HFF-Myc (cell line): ENCODE results near the gene ATP2B1.

Experiments
- DNase-seq: peaks from one replicate; pipeline ENCODE4 v3.0.0-alpha.2; 2011; ENCODE audit warnings: low read depth; ENCODE audit errors: extremely low read depth
- H3K4me3 ChIP-seq: replicated peaks from 2 replicates; pipeline ENCODE4 v1.5.1; 2011; ENCODE audit warnings: low read depth, mild to moderate bottlenecking, control low read depth, low read length
- CTCF ChIP-seq: IDR thresholded peaks from 2 replicates; pipeline ENCODE4 v1.5.1; 2012; ENCODE audit warnings: mild to moderate bottlenecking, low read depth, low read length, control low read depth; ENCODE audit errors: missing control alignments

The ATP2B1 gene

GRCh38 chr12:89695100-89695499, 13.5 kb downstream of the ATP2B1 start:
- TF ChIP-seq CTCF, result no peak
- no peak for DNase-seq
- no peak overlapping the region for H3K4me3 ChIP-seq

GRCh38 chr12:89694542-89694941, 14.1 kb downstream of the ATP2B1 start:
- no peak for DNase-seq
- no peak for TF ChIP-seq CTCF
- H3K4me3 ChIP-seq, result no peak overlapping the region

- no peak for DNase-seq
- H3K4me3 ChIP-seq, result no peak overlapping the region
- TF ChIP-seq CTCF, result no peak
Measured at GRCh38 chr12:89693639-89694202, 14.9 kb downstream of the ATP2B1 start.

GRCh38 chr12:89692439-89692838, 16.2 kb downstream of the ATP2B1 start:
- TF ChIP-seq CTCF, result no peak
- no peak overlapping the region for H3K4me3 ChIP-seq
- no peak for DNase-seq

- DNase-seq, result no peak
- H3K4me3 ChIP-seq, result no peak overlapping the region
- no peak for TF ChIP-seq CTCF
Measured at GRCh38 chr12:89691659-89692058, 17.0 kb downstream of the ATP2B1 start.

- DNase-seq, result no peak
- no peak overlapping the region for H3K4me3 ChIP-seq
- no peak for TF ChIP-seq CTCF
Measured at GRCh38 chr12:89690925-89691324, 17.7 kb downstream of the ATP2B1 start.

- H3K4me3 ChIP-seq, result no peak overlapping the region
- no peak for TF ChIP-seq CTCF
- DNase-seq, result no peak
Measured at GRCh38 chr12:89689306-89689705, 19.3 kb downstream of the ATP2B1 start.
